Endothelial cell of hepatic sinusoid (primary cell): ENCODE measurements around the gene ADORA1.

Source experiments
- in situ Hi-C: cut with HindIII; loops from 2 replicates; pipeline ENCODE4 v1.10.0; 2017; ENCODE audit warnings: low sequenced_read_pairs

ADORA1 gene

DNA sequence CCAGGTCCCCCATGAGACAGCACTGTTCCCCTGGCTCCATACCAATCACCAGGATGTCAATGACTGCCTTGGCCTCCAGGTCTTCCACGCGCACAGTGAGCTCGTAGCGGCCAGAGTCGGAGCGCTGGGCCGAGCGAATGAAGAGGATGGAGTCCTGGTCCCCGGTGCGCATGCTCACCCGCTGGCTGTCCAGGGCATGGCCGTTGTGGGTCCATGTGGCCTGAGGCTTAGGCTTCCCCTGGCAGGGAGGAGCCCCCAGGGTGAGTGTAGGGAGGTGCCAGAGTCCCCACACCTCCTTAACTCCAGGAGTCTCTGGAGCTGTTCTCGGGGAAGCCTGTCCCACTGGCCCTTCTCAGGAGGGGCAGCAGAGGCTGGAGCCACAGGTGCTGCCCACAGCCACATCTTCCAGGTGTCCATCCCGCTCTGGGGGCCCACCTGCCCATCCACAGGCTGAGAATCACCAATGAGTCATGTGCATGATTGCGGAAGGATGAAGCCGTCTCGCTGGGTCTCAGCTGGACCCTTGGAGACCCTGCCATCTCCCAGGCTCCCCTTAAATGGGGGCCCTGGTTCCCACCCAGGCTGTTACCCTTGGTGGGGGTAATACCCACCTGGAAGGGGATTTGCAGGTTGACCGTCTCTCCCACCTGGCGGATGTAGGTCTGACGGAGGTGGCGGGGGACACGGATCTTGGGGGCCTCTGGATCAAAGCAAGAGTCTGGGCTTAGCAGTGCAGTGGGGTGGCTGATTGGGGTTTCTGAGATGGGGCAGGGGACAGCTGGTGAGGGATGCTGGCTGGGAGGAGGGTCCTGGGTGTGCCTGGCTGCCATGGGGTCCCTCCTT is 44.0 kb downstream of the ADORA1 start:
- in situ Hi-C loops: no loop called here

DNA sequence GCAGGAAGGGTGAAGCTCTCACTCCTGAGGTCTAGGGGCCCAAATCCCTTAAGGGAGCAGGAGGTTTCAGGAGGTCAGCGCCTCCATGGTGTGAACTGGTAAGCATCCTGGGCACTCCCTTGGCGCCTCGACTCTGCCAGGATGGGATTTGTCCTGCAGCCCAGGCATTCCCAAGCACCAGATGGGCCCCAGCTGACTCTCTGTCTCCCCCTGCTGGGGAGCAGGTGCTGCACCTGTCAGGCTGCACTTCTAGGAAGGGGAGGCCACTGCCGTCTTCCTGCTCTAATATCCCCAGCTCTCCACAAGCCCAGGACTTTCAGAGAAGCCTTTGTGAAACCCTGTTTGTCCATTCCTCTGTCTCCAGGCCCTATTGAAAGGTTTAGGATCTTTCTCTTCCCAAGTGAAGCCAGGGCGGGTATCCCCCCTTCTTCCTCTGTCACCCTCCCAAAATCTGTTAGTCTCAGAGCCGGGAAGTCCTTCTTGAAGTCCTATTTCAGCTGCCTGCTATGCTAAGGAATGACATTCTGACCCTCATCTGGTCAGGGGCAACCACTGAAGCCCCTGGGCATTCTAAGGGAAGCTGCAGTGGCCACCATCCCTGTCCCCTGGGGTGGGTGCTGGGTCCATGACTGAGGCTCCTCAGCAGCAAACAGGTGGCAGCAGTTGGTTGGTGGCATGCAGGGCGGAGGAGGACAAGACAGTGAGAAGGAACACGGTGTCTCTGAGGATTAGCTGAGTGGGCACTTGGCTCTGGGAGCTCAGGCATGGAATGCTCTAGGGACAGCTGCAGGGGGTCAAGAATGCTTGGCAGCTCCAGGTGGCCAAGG is 44.9 kb downstream of the ADORA1 start:
- in situ Hi-C loops: no loop called here

- in situ Hi-C loops: no loop called here
Measured at GRCh38 chr1:203173011-203173555, 45.6 kb downstream of the ADORA1 start.

- in situ Hi-C loops: no loop called here
Measured at GRCh38 chr1:203173566-203173965, 46.0 kb downstream of the ADORA1 start.

DNA sequence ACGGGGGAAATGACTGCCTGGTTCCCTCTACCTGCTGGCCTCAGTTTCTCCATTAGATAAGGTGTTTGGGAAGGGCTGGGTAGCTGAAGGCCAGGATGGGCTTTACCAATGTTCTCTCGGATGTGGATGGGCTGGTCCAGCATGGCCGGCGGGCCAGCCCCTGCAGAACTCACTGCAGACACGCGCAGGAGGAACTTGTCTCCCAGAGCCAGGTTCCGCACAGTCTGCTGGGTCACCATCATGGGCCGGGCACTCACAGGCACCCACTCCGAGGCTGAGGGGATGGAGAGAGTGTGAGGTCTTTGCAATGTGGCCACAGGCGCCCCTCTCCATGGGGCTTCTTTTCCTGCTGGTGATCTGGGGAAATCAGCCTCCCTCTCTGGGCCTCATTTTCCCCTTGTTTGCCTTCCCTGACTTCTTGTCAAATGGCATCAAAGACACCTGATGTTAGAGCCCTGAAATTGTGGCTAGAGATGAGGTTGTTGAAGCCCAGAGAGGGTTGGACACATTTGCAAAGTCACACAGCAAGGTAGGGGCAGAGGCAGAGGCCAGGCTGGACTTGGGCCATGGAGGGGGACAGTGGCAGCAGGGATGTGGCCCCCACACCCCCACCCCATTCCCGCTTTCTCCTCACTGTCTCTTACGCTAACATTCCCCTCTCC is 46.9 kb downstream of the ADORA1 start:
- in situ Hi-C loops: no loop called here

GRCh38 chr1:203175237-203175826 is 47.8 kb downstream of the ADORA1 start, which contains the start of gene MYBPH:
Gene MYBPH (minus strand): TSS chr1:203175826. CDS start chr1:203175755, 71 bp downstream.
- in situ Hi-C loops: no loop called here

GRCh38 chr1:203175827-203176241 is 48.3 kb downstream of the ADORA1 start:
- in situ Hi-C loops: no loop called here

DNA sequence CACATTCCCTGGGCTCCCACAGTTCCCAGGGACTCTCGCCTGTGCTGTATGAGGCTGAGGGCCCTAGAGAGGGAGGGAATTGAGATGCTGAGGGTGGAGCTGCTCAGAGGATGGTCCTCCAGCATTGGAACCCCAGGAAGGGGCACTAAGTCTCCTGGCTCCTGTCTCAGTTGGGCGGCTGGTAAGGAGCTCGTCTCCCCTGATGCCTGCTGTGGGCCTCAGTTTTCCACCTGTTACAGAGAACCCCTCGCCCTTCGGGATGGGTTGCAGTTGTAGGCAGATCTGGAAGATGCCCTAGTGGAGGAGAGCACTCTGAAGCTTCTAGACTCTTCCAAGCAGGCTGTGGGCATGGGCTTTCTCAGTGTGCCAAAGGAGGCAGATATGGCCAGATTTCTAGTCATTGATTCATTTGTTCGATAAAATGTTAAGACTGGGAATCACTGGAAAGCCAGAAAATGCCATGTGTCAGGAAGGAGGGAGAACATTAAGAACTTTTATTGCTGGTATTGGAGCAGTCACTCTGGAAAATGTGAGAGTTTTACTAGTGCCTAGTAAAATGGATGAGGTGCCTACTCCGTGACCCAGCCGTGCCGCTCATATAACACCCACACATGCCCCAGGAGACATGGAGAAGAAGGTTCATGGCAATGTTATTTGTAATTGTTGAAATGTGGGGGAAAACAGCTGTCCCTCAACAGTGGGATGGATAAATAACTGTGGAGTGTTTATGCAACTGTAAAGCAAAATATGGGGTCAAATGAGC is 48.9 kb downstream of the ADORA1 start:
- in situ Hi-C loops: no loop called here

DNA sequence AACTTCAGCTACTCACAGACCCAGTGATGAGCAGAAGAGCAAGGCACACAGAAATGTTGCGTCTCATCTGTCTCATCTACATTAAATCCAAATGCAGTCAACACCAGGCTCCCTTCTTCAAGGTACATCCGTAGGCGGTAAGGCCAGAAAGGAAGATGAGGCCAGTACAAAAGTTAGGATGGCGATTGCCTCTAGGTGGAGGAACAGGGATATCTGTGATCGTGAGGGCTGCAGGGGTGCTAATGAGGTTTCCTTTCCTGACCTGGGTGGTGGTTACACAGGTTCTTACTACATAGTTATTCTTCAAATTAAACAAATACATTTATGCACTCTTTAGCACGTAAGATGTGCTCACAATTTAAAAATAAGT is 49.5 kb downstream of the ADORA1 start:
- in situ Hi-C loops: no loop called here

DNA sequence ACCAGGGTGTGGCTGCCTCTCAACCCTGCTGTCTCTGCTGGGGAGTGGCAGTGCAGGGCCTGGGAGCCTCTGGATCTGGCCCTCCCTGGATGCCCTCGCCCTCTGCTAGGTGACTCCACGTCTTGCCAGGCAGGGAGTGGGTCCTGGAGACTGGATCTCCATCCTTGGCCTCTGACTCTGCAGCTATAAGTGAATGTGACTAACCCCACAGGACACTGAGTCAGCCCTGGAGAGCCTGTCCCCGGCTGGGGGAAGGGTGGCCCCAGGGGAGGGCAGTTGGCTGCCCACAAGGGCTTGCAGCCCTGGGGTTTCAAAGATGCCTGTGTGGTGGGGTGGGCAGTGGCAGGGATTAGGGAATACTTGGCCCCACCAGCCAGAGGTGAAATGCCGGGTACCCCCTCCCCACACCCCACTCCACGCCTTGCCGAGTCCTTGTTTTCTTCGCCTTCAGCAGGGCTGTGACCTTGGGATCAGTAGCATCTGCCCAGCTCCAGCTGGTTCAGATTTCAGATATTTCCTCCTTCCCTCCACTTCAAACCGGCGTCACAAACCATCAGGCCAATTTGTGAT is 50.0 kb downstream of the ADORA1 start:
- in situ Hi-C loops: no loop called here

DNA sequence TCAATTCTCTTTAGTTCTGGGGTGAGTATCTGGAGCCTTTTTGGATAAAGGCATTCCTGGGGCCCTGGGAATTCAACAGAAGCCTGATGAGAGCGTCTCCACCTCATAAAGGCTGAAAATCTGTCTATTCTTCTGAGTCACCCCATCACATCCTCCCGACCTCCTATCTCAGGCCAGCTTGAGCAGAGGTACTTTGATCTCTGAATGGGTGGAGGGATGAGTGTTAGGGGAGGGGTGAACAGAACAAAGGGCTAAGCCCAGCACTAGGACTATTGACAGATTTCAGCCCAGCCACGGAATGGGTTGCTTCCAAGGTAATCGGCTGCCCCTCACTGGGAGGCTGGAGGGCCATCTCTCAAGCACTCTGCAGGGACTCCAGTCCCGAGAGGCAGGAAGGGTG is 50.6 kb downstream of the ADORA1 start:
- in situ Hi-C loops: no loop called here

DNA sequence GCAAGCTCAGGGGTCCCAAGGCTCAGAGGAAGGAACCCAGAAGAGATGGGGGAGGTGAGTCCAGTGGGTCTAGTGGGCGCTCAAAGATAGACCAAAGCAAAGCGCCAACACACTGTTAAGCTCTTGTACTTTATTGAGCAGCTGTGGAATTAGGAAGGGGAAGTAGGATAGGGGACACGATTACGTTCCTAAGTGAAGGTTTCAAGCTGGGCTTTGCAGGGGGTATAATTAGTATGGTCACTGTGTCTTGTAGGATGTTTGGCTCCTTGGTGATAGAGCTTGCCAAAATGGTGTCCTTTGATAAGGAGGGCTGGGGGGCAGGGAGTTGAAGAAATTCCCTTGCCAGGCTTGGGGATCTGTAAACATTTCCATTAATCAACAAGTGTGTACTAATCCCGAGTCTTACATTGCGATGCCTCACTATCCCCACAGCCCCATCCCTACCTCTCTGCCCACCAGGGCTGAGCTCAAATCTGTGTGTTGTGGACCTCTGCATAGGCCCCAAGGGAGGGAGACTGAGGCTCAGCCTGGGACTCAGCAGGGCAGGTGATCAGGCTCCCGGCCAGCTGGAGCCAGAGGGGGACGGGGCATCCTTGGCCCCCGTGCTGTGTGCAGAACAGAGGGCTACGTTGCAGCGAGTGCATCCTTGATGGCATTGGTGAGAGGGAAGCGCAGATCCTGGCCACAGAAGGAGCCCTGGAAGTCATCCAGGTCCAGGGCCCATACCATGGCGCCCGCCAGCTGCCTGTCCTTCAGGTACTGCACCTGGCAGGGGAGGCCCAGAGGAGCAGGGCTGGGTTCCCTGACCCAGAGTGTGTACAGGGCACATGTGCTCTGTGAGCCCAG is 51.5 kb downstream of the ADORA1 start:
- in situ Hi-C loops: no loop called here

GRCh38 chr1:203179667-203180005 is 52.1 kb downstream of the ADORA1 start:
- in situ Hi-C loops: no loop called here

DNA sequence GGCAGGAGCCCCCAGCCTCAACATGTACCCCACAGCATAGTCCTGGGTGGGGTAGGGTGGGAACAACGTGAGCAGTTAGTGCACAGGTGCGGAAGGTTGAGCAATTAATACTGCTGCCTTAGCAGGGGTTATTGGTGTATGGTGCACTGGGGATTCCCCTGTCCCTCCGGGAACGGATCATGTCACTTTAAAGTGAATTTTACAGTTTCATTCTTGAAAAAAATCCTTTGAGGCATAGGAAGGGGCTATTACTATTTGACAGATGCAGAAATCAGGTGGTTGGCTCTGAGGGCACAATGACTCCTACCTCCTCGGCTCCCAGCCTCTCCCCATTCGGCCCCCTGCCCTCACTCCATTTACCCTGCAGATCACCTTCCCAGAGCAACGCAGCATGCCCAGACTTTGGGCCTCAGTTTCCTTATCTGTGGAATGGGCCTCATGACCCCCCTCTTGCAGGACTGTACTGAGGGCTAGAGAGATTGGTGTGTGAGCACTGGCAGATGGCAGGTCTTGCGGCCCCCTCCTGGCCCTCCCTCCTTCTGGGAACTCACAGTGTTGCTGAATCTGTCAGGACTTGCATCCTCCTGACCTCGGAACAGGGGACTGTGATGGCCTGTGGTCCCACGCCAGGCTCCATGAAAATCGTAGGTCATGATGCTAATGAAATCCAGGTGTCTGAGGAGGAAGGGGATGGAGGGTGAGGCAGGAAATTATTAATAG is 53.2 kb downstream of the ADORA1 start:
- in situ Hi-C loops: no loop called here

- in situ Hi-C loops: no loop called here
Measured at GRCh38 chr1:203181586-203182386, 54.3 kb downstream of the ADORA1 start.

GRCh38 chr1:203182387-203182953 is 54.9 kb downstream of the ADORA1 start:
- in situ Hi-C loops: no loop called here

DNA sequence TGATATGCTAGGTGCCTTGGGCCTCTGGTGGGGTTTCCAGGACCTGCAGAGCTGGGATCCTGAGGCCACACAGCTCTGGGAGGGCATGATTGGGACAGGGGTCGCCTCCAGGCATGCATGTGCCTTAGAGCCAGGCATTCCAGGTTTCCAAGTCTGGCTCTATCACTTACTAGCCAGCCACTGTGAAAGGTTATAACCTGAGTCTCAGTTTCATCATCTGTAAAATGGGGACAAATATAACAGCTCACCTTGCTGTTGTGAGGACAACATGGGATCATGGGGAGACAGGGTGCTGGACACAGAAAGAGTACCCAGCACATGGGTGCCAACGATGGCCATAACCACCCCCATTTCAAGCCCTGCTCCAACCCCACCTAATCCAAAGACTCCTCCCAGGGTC is 56.3 kb downstream of the ADORA1 start:
- in situ Hi-C loops: no loop called here
